HEK293T (cell line): Measurements from ENCODE around the gene TRAF6.

Experiments
- CTCF ChIA-PET: fragments of 350-600 bp; formaldehyde crosslinking; extraction: SDS; loops from one replicate; lab custom pipeline; 2021; ENCODE audit warnings: antibody characterized with exemption, inconsistent platforms; lab: Yijun Ruan, JAX
- POLR2A ChIA-PET: fragments of 350-600 bp; formaldehyde crosslinking; extraction: SDS; loops from one replicate; lab custom pipeline; 2020; ENCODE audit warnings: antibody characterized with exemption, inconsistent platforms; lab: Yijun Ruan, JAX
- DNase-seq: peaks from one replicate; pipeline ENCODE4 v3.0.0; 2012; ENCODE audit warnings: mixed read lengths; ENCODE audit errors: extremely low spot score
- ARNT ChIP-seq: fragments of 450-650 bp; IDR thresholded peaks from 2 replicates; pipeline ENCODE4 v1.6.1; 2017; ENCODE audit warnings: mild to moderate bottlenecking
- BHLHE40 ChIP-seq: fragments of 450-650 bp; IDR thresholded peaks from 2 replicates; pipeline ENCODE4 v1.6.1; 2016; ENCODE audit warnings: mild to moderate bottlenecking, moderate library complexity, borderline replicate concordance
- CTBP1 ChIP-seq: fragments of 450-650 bp; IDR thresholded peaks from 2 replicates; pipeline ENCODE4 v1.6.1; 2016; ENCODE audit warnings: borderline replicate concordance
- ELF4 ChIP-seq: fragments of 450-650 bp; IDR thresholded peaks from 2 replicates; pipeline ENCODE4 v1.6.1; 2017; ENCODE audit warnings: antibody characterized with exemption
- FOXA1 ChIP-seq: fragments of 450-650 bp; IDR thresholded peaks from 2 replicates; pipeline ENCODE4 v1.6.1; 2016; ENCODE audit warnings: mild to moderate bottlenecking
- FOXK2 ChIP-seq: fragments of 450-650 bp; IDR thresholded peaks from 2 replicates; pipeline ENCODE4 v1.6.1; 2016; ENCODE audit warnings: mild to moderate bottlenecking
- FOXM1 ChIP-seq: fragments of 450-650 bp; IDR thresholded peaks from 2 replicates; pipeline ENCODE4 v1.6.1; 2017; ENCODE audit warnings: mild to moderate bottlenecking, borderline replicate concordance
- HDGF ChIP-seq: fragments of 450-650 bp; IDR thresholded peaks from 2 replicates; pipeline ENCODE4 v1.6.1; 2017; ENCODE audit warnings: antibody characterized with exemption, borderline replicate concordance
- L3MBTL2 ChIP-seq: fragments of 450-650 bp; conservative IDR thresholded peaks from 2 replicates; pipeline ENCODE4 v1.6.1; 2016; ENCODE audit warnings: mild to moderate bottlenecking
- LEF1 ChIP-seq: fragments of 450-650 bp; IDR thresholded peaks from 2 replicates; pipeline ENCODE4 v1.6.1; 2017; ENCODE audit warnings: mild to moderate bottlenecking, borderline replicate concordance
- NFRKB ChIP-seq: fragments of 450-650 bp; IDR thresholded peaks from 2 replicates; pipeline ENCODE4 v1.6.1; 2016; ENCODE audit warnings: mild to moderate bottlenecking, moderate library complexity
- SP1 ChIP-seq: fragments of 450-650 bp; IDR thresholded peaks from 2 replicates; pipeline ENCODE4 v1.6.1; 2017
- SUZ12 ChIP-seq: fragments of 450-650 bp; IDR thresholded peaks from 2 replicates; pipeline ENCODE4 v1.6.1; 2016; ENCODE audit warnings: mild to moderate bottlenecking
- TARDBP ChIP-seq: fragments of 450-650 bp; IDR thresholded peaks from 2 replicates; pipeline ENCODE4 v1.6.1; 2016
- ZNF384 ChIP-seq: fragments of 450-650 bp; IDR thresholded peaks from 2 replicates; pipeline ENCODE4 v1.6.1; 2016
- TF ChIP-seq, protein P1 (sequence below): fragments of 450-650 bp; IDR thresholded peaks from 2 replicates; pipeline ENCODE4 v1.6.1; 2016

The TRAF6 gene

DNA sequence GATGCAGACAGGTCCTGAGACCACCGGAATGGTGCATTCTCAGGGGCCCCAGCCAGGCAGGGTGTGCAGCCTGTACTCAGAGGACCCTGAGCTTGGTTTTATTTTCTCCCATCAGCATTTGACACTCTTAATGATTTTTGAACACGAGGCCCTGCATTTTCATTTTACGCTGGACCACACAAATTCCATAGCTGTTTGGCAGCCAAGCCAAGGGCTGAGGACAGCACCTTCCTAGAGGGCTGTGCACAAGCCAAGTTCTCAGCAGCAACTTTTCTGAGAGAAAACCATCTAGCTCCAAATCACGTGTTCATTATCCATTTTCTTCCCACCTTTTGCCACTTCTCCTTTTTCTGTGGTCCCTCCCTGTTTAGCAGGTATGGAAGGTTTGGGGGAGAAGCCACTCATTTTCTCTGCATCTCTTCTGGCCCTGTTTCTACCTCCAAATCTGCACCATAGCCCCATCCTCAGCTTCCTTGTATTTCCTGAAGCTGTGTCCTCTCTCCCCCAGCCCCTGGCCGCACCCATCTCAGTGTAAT, 60.4 kb downstream of the TRAF6 start:
- no peak for DNase-seq
- POLR2A ChIA-PET, result no interaction called here
- CTCF ChIA-PET, result interaction anchor here (1.3 kb wide), 1 partner anchor 20 kb away, joined by 3 read pairs; no protein-coding TSS in a partner anchor
- TF ChIP-seq ELF4, result no peak
- TF ChIP-seq HDGF, result no peak
- TF ChIP-seq FOXM1, result no peak
- TF ChIP-seq BHLHE40, result no peak
- TF ChIP-seq ZNF384, result no peak
- TF ChIP-seq SUZ12, result no peak
- TF ChIP-seq L3MBTL2, result no peak
- TF ChIP-seq SP1, result no peak
- TF ChIP-seq LEF1, result no peak
- TF ChIP-seq FOXA1, result no peak
- TF ChIP-seq CTBP1, result no peak
- no peak for TF ChIP-seq FOXK2
- no peak for TF ChIP-seq ARNT
- TF ChIP-seq, protein P1, sequence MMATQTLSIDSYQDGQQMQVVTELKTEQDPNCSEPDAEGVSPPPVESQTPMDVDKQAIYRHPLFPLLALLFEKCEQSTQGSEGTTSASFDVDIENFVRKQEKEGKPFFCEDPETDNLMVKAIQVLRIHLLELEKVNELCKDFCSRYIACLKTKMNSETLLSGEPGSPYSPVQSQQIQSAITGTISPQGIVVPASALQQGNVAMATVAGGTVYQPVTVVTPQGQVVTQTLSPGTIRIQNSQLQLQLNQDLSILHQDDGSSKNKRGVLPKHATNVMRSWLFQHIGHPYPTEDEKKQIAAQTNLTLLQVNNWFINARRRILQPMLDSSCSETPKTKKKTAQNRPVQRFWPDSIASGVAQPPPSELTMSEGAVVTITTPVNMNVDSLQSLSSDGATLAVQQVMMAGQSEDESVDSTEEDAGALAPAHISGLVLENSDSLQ, result no peak
- TF ChIP-seq TARDBP, result no peak
- no peak for TF ChIP-seq NFRKB

GRCh38 chr11:36447947-36448346, 62.1 kb downstream of the TRAF6 start:
- POLR2A ChIA-PET, result no interaction called here
- CTCF ChIA-PET, result interaction anchor here (0.7 kb wide), 1 partner anchor 299 kb away, joined by 3 read pairs; no protein-coding TSS in a partner anchor
- DNase-seq, result no peak
- TF ChIP-seq LEF1 (no peak), ELF4 (no peak), FOXA1 (no peak), FOXM1 (no peak), ZNF384 (no peak), CTBP1 (no peak), L3MBTL2 (no peak), TARDBP (no peak), SUZ12 (no peak), HDGF (no peak), SP1 (no peak), BHLHE40 (no peak), NFRKB (no peak), ARNT (no peak), FOXK2 (no peak)
- TF ChIP-seq, protein P1, result no peak

DNA sequence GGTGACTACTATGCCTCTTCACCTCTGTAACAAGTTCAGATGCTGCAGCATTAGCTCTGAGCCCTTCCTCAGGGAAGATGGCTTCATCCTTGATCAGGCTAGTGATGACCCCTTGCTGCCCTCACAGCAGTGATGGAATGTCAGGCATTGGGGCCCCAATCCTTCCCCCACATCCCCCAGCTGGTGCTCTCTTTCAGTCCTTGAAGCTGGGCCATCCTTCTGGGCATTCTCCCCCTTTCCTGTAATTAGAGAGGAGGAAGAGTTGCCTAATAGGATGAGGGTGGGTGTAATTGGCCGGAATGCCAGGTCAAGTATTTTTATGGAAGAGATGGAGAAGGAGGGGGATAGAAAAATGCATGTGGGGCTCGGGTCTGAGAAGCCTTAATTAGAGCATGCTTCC, 62.6 kb downstream of the TRAF6 start:
- TF ChIP-seq, protein P1, result no peak
- no peak for TF ChIP-seq L3MBTL2
- no peak for TF ChIP-seq HDGF
- no peak for TF ChIP-seq CTBP1
- no peak for TF ChIP-seq LEF1
- TF ChIP-seq TARDBP, result no peak
- TF ChIP-seq ZNF384, result no peak
- no peak for TF ChIP-seq SUZ12
- TF ChIP-seq FOXK2, result no peak
- no peak for TF ChIP-seq FOXA1
- no peak for TF ChIP-seq ELF4
- TF ChIP-seq SP1, result no peak
- TF ChIP-seq ARNT, result no peak
- no peak for TF ChIP-seq FOXM1
- TF ChIP-seq NFRKB, result no peak
- ChIA-PET CTCF (interaction anchor here (0.7 kb wide), 1 partner anchor 300 kb away, joined by 3 read pairs; no protein-coding TSS in a partner anchor), POLR2A (no interaction called here)
- no peak for DNase-seq

DNA sequence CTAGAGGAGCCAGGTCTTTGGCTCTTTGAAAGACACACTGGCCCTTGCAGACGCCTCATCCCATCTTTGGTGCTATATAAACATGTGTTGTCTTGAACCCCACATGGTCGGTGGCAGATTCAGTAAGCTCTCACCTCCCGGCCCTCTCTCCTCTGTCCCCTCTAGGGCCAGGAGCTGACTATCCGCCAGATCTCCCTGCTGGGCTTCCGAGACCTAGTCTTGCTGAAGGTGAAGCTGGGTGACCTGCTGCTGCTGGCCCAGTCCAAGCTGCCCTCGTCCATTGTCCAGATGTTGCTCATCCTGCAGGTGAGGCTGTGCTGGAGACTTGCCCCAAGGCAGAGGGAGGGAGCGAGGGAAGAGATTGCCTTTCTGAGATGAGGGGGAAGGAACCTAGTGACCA, 63.9 kb downstream of the TRAF6 start:
- no peak for DNase-seq
- no peak for TF ChIP-seq BHLHE40
- TF ChIP-seq SP1, result no peak
- TF ChIP-seq SUZ12, result no peak
- no peak for TF ChIP-seq ZNF384
- TF ChIP-seq FOXA1, result no peak
- no peak for TF ChIP-seq NFRKB
- ChIA-PET POLR2A (no interaction called here), CTCF (interaction anchor here (0.7 kb wide), 1 partner anchor 154 kb away, joined by 3 read pairs; no protein-coding TSS in a partner anchor)

- POLR2A ChIA-PET, result no interaction called here
- no peak for DNase-seq
- TF ChIP-seq FOXA1 (no peak), TARDBP (no peak), FOXK2 (no peak), CTBP1 (no peak), ARNT (no peak), LEF1 (no peak), BHLHE40 (no peak), FOXM1 (no peak), SUZ12 (no peak), HDGF (no peak), NFRKB (no peak)
- CTCF ChIA-PET, result interaction anchor here (0.6 kb wide), 1 partner anchor 75 kb away, joined by 3 read pairs; no protein-coding TSS in a partner anchor
Measured at GRCh38 chr11:36443661-36444060, 66.4 kb downstream of the TRAF6 start.
